ENCODE measurements around the gene SPSB1.

GRCh38 chr1:9366298-9366697, 73.6 kb downstream of the SPSB1 start:
- no peak for TF ChIP-seq CTCF (IDR thresholded peaks at IDR 0.05; ENCODE audit: low read length)
- TF ChIP-seq EZH2 (optimal IDR thresholded peaks at IDR 0.05; ENCODE audit: low read depth, low read length): no peak
